GM18867 (cell line): ENCODE results near the gene SHD.

Source experiments
- ATAC-seq: cut with Tn5 transposase; IDR thresholded peaks from one replicate; pipeline ENCODE4 v1.9.1; 2021; ENCODE audit warnings: mild to moderate bottlenecking, moderate library complexity; ENCODE audit not compliant: unreplicated experiment

Gene SHD

DNA sequence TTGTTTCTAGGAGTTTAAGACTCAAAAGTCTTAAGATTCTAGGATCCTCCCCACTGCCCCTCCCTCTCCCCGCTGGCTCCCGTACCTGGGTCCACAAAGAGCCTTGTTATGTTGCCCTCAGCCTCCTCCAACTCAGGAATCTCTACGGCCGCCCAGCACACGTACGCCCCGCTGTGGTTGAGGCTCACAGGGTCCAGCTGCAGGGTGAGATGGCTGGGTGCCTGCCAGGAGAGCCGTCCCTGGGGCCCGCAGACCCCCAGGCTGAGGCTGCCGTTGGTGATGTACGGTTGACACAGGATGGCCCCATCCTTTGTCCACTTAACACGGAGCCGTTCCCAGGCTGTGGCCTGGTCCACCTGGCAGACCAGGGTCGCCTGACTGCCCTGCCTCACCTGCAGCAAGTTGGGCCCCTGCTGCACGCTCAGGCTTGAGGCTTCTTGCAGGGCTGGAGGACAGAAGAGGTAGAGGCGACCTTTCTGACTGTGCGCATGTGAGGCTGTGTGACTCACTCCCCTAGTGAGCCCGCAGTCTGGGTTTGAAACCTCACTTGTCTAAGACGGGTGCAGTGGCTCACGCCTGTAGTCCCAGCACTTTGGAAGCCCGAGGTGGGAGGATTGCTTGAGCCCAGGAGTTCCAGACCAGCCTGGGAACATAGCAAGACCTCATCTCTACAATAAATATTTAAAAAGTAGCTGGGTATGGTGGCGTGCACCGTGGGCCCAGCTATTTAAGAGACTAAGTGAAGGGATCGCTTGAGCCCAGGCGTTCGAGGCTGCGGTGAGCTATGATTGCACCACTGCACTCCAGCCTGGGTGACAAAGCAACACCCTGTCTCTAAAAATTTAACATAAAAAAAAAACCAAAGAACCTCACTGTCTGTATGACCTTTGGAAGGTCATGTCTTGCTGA lies 19.1 kb downstream of the SHD start:
- ATAC-seq: no peak

DNA sequence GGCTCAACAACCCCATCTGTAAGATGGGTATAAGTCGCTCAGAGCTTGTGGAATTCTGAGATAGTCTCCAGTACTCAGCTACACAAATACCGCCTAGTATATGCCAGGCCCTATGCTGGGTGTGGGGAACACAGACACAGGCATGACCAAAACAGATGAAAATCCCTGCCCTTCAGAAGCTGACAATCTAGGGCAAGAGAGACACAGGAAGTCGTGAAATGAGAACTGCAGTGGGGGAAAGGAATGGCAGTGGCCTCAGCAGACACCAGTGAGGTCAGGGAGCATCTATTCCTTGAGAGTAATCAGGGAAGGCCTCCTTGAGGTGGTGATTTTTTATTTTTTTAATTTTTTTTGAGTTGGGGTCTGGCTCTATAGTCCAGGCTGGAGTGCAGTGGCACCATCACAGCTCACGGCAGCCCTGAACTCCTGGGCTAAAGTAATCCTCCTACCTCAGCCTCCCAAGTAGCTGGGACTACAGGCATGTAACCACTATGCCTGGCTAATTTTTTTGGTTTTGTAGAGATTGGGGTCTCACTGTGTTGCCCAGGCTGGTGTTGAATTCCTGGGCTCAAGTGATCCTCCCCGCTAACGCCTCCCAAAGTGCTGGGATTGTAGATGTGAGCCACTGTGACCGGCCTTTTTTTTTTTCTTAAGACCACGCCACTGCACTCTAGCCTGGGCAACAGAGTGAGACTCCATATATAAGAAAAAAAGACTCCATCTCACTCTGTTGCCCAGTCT lies 19.9 kb downstream of the SHD start:
- no peak for ATAC-seq

DNA sequence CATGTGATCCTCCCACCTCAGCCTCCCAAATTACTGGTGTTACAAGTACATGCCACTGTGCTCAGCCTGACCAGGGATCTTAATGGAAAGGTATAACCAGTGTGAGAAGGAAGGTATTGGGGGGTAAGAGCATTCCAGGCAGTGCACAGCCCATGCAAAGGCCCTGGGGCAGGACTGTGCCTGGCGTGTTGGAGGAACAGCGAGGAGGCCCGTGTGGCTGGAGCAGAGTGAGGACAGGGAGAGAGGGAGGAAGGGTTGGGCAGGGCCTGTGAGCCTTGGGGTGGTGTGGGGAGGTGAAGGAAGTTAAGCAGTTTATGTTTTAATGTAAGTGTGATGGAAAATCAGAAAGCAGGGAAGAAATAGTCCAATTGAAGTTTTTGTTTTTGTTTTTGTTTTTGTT lies 21.5 kb downstream of the SHD start:
- no peak for ATAC-seq

DNA sequence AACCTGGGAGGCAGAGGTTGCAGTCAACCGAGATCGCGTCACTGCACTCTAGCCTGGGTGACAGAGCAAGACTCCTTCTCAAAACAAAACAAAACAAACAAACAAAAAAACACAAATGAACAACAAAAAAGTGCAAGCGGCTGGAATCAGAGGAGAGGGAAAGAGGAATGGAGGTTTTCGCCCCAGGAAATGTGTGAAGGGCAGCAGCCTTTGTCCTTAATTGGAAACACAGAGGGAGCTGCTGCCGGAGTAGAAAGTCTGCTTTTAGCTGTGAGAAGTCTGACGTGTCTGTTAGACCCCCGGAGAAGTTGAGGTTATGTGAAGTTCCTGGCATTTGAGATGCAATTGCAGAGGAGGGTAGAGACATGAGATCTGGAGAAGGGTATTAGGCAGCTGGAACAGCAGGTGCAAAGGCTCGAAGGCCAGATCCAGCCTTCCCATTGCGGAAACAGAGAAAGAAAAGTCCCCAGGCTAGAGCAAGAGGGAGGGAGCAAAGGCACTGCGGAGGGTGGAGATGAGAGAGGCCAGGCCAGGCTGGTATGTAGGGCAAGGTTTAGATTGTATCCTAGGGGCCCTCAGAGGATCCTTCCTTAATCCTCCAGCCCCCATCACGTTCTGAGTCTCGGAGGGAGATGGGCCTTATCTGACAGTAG lies 22.6 kb downstream of the SHD start:
- no peak for ATAC-seq

DNA sequence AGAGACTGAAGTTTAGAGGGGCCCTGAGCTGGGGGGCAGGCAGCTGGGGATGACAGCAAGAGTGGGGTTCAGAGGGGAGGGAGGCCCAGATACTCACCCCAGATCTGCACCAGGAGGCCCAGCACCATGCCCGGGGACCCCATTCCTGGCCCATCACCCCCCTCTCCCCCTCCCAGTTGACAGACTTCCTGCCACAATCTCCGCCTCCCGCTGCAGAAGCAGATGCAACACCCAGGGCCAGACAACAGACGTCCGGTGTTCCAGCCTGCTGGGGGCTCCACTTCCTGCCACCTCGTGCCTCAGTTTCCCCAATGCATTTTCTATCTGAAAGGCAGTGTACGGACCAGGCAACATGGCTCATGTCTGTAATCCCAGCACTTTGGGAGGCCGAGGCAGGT lies 23.2 kb downstream of the SHD start, which contains the start of gene TMIGD2:
Gene TMIGD2 (minus strand): TSS at position 147 of the 398 bp plus-strand sequence. CDS start 4 bp downstream, at position 143.
- no peak for ATAC-seq

DNA sequence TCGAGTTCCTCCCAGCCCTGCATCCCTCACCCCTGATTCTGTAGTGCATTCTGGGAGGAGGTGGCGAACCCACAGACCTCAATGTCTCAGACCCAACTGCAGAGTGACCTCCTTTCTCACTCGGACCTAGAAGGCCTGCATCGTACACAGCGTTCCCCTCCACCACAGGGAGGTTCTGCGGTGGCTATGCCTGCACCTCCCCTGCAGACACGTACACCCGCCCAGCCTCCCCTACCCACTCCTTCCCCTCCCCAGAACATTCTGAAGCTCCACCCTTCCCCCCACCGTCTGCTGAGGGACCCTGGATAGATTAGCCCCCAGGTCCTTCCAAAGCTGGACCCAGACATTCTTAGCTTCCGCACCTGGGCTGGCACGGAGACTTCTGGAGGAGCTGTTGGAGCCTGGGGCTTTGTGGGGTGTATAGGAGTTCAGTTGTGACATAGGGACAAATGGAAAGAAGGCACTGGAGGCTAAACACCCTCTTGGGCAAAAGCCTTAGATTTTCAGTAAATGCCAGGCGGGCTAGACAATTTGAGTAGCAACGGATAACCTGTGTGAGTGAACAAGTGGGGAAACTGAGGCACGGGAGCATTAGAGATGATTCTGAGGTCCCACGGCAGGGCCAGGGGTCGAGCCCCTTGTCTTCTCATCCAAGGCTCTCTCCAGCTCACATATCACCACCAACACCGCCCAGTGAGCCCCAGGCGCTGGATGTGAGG lies 24.9 kb downstream of the SHD start:
- no peak for ATAC-seq

DNA sequence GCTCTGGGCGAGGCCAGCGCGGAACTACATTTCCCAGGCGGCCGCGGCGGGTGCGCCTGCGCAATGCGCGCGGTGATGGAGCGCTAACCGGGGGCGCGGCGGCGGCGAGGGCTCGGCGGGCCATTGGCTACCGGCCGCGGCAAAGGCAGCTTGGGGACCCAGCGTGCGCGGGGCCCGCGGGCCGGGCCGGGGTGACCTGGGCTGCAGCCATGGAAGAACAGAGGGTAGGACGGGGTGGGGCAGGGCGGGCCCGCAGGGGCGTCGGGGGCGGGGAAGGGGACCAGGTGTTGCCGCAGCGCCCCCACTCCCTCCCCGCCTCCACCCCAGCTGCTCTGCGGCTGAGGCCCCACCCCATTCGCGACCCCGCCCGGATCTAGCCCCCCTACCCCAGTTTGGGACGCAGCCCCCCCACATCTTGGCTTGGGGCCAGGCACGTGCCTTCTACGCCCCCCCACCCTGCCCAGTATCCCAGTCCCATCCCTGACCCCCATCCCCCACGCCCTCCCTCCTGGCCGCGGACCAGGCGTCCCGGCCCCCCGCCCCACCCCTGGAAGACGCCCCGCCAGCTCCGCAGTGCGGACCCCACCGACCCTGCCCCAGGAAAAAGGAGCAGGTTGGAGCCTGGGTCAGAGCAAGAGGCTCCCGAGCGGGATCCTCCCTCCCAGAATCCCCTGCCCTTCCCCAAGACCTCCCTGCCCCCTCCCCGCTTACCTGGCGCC lies 25.6 kb downstream of the SHD start, which contains the start of gene FSD1:
Gene FSD1 (plus strand): TSS at position 61 of the 719 bp plus-strand sequence. CDS start 149 bp downstream, at position 210.
- no peak for ATAC-seq

DNA sequence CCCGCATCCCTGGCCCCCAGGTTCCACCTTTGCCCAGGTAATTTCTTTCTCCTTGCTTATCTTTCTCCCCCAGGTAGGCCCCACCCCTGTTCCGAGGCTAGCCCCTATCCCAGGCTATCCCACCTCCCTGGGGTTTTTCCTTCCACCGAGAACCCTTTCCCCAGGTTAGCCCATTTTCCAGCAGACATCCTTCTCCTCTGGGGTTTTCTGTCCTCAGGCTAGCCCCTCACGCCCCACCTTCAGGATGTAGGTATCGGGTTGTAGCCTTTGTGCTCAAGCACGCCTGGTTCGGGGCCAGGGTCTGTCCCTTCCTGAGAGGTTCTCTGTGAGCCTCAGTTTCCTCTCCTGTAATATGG lies 26.2 kb downstream of the SHD start:
- ATAC-seq: no peak

DNA sequence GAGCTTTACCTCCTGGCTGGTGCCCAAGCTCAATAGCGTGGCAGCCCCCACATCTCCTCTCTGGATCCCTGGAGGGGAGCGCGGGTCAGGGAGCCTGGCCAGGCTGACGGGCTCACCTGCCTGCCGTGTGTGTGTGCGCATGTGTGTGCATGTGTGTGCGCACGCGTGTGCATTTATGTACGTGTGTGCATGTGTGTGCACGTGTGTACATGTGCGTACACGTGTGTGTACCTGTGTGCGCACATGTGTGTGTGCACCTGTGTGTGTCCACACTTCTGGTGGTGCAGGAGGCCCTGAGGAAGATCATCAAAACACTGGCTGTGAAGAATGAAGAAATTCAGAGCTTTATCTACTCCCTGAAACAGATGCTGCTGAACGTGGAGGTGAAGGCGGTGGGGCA lies 26.6 kb downstream of the SHD start:
- ATAC-seq: no peak

DNA sequence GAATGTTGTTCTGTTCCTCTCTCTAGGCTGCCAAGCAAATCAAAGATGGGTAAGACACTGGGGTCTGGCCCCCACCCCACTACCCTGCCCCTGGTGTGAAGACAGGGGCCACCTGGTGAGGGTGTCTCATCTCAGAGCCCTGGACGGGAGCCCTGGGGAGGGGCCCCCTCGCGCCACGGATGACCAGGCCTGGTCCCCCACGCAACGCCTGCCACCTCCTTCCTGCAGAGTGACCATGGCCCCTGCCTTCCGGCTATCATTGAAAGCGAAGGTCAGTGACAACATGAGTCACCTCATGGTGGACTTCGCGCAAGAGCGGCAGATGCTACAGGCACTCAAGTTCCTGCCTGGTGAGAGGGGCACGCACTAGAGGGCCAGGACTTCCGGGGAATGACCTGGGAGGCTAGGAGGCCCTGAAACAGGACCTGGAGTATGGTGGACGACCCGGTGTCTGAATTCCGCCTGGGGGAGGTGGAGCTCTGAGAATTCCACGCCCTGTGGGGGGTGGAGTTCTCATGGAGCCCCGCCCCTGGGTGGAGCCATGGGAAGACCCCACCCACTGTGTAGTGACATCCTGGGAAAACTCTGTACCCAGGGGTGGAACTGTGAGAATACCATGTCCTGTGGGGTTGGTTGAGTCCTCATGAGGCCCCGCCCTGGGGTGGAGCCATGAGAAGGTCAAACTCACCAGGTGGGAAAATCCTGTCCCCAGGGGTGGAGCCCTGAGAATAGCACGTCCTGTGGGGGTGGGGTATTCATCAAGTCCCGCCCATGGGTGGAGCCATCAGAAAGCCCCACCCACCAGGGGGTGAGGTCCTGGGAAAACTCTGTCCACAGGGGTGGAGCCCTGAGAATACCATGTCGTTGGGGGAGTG lies 31.4 kb downstream of the SHD start:
- no peak for ATAC-seq

DNA sequence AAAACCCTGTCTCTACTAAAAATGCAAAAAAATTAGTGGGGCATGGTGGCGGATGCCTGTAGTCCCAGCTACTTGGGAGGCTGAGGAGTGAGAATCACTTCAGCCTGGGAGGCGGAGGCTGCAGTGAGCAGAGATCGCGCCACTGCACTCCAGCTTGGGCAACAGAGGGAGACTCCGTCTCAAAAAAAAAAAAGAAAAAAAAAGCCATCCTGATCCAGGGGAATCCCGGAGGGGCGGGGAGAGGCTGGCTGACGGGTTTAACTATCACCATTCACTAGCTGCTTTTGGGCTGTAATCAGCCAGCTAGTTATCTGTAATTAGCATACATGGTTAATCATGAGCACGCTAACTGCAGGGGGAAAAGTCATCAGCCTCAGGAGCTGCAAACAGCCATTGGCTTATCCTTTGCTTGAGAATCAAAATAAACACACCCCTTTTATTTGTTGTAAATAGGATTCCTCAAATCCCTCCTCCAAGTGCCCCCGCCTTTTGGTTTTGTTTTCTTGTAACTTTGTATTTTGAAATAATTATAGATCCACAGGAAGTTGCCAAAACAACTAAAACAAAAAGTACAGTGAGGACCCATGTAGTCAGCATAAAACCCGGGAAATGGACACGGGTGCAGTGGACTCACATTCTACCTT lies 34.9 kb downstream of the SHD start:
- ATAC-seq: no peak

DNA sequence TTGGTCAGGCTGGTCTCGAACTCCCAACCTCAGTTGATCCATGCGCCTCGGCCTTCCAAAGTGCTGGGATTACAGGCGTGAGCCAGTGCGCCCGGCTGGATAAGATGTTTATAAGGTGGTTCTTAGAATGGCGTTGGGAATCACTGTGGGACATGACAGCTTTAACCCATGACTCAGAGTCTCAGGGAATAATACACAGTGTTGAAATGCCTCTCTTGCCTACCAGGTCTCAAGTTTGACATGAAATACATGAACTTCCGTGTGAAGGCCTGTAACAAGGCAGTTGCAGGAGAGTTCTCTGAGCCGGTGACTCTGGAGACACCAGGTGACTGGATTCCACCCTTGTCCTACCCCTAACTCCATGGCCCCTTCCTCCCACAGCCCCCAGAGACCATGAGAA lies 37.9 kb downstream of the SHD start:
- ATAC-seq: no peak

DNA sequence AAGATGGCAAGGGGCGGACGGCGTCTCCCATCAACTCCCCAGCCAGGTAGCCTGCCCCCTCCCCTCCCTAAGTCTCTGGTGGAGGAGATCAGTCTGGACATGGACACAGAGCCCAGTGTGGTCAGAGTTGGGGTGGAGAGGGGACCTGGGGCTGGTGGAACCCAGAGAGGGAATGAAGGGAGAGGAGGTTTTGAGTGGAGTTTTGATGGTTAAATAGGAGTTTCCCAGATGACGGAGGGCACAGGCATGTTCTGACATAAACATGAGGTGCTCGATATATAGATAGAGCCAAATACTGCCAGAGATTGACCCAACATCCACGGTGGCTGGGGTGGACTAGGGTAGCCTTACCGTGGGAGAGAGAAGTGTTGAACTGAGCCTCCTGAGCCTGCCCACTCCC lies 39.4 kb downstream of the SHD start:
- ATAC-seq: no peak

DNA sequence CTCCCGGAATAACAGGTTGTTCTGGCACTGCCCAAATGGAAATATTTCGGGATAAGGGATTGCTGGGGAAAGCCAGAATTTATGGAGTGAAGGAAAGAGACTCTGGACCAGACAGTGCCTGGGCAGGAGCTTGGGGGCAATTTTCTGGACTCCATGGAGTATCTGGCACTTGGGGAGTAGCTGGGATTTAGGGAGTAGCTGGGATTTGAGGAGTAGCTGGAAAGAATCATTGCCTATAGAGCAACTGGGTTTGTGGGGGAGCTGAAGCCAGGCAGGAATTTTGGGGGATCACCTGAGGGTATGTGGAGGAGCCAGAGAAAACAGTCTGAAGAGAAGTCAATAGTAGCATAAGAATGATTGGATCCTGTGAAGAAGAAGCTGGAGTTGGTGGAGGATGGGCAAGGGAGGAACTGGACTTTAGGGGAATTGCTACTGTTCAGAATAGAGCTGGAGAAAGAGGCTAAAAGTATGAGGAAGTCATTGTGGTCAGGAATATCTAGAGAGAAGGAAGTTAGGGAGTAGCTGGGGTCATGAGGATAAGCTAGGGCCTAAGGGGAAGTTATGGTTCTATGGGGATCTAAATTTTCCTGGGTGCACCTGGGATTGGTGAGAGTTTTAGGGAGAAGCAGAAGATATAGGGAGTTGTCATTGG lies 40.1 kb downstream of the SHD start:
- ATAC-seq: no peak

DNA sequence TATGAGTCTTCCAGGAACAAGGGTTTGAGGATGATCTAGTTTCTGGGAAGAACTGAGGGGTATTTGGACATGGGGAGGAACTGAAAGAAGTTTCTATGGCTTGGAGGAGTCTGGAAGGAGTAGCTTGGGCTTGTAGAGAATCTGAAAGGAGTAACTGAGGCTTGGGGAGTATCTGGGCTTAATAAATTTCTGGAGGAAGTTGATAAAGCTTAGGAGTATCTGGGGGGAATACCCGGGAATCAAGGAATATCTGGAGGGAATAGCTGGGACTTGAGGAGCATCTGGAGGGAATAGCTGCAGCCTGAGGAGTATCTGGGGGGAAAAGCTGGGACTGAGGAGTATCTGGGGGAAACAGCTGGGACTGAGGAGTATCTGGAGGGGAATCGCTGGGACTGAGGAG lies 41.4 kb downstream of the SHD start:
- no peak for ATAC-seq

DNA sequence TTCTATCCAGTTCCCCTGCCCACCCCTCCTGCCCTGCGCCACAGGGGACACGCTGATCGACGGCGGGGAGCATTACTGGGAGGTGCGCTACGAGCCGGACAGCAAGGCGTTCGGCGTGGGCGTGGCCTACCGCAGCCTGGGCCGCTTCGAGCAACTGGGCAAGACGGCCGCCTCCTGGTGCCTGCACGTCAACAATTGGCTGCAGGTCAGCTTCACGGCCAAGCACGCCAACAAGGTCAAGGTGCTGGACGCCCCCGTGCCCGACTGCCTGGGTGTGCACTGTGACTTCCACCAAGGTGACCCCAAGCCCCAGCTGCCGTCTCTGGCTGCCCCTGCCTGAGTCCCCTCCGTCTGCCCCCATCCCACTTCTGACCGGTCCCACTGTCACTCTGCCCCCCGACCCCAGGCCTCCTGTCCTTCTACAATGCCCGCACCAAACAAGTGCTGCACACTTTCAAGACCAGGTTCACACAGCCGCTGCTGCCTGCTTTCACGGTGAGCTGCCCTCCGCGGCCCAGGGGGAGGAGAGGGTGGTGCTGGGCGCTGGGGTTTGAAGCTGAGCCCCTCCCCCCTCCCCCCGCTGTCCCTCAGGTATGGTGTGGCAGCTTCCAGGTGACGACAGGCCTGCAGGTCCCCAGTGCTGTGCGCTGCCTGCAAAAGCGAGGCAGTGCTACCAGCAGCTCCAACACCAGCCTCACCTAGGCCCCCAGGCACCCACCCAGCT lies 44.0 kb downstream of the SHD start:
- no peak for ATAC-seq

DNA sequence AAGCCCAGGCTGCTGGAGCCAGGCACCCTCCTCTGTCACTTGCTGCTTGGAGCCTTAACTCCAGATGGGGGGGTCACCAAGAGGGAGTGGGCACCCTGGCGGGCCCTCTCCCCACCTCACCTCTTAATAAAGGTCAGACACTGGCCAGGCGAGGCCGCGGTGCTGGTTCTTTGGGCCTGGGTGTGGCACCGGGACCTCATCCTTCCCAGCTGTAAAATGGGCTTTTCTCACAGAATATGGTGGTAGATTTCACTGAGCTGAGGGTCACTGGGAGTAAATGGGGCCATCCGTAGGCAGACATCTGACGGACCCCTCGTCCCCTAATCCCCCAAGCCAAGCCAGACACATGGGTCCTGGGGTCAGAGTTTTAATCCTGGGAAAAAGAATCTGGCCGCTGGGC lies 44.6 kb downstream of the SHD start:
- ATAC-seq: no peak

DNA sequence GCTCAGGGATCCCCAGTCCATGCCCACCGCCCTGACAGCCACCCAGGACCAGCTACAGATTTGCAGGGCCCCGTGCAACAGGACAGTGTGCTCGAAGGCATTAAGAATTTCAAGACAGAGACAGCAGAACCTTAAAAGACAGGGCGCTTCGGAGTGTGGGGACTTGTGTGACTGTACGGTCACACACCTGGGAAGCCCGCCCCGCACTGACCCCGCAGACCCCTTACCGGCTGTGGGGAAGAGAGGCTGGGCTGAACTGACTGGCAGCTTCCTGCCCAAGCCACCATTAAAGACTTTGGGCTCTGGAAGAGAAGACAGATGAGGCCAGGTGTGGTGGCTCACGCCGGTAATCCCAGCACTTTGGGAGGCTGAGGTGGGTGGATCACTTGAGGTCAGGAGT lies 45.2 kb downstream of the SHD start:
- ATAC-seq: no peak
